Measurements from ENCODE around the gene RAB37.

Gene RAB37

GRCh38 chr17:74738051-74738996 lies 1.3 kb downstream of the RAB37 start:
- TF ChIP-seq CTCF (IDR thresholded peaks at IDR 0.05; ENCODE audit: low read depth, low read length, missing control alignments): no peak
- DNase-seq (ENCODE audit: low read depth): peak; percentile 41
- peak overlapping the region; percentile 51 for H3K4me3 ChIP-seq (ENCODE audit: low read depth, low read length)

- no peak overlapping the region for H3K4me3 ChIP-seq (ENCODE audit: low read depth, low read length)
- no peak for TF ChIP-seq CTCF (IDR thresholded peaks at IDR 0.05; ENCODE audit: low read depth, low read length, missing control alignments)
- DNase-seq (ENCODE audit: low read depth): no peak
Observed at GRCh38 chr17:74739227-74739831, 2.3 kb downstream of the RAB37 start.

- DNase-seq (ENCODE audit: low read depth): no peak
- no peak for TF ChIP-seq CTCF (IDR thresholded peaks at IDR 0.05; ENCODE audit: low read depth, low read length, missing control alignments)
- no peak overlapping the region for H3K4me3 ChIP-seq (ENCODE audit: low read depth, low read length)
Observed at GRCh38 chr17:74740173-74740572, 3.1 kb downstream of the RAB37 start.

GRCh38 chr17:74740641-74741387 lies 3.8 kb downstream of the RAB37 start:
- no peak for TF ChIP-seq CTCF (IDR thresholded peaks at IDR 0.05; ENCODE audit: low read depth, low read length, missing control alignments)
- DNase-seq (ENCODE audit: low read depth): no peak

GRCh38 chr17:74742153-74742515 lies 5.1 kb downstream of the RAB37 start:
- H3K4me3 ChIP-seq (ENCODE audit: low read depth, low read length): no peak overlapping the region
- DNase-seq (ENCODE audit: low read depth): peak; percentile 66
- TF ChIP-seq CTCF (IDR thresholded peaks at IDR 0.05; ENCODE audit: low read depth, low read length, missing control alignments): no peak

More at GRCh38 chr17:74740641-74741387, 3.8 kb downstream of the RAB37 start:
- no peak overlapping the region for H3K4me3 ChIP-seq (ENCODE audit: low read depth, low read length)

GRCh38 chr17:74742978-74743545 lies 6.0 kb downstream of the RAB37 start:
- DNase-seq (ENCODE audit: low read depth): no peak
- H3K4me3 ChIP-seq (ENCODE audit: low read depth, low read length): no peak overlapping the region
- TF ChIP-seq CTCF (IDR thresholded peaks at IDR 0.05; ENCODE audit: low read depth, low read length, missing control alignments): no peak
